Right ventricle myocardium inferior (tissue), 1 donor: ENCODE results near the gene C1R. TPM values are rescaled to one million over a fixed set of nuclear protein-coding genes. Genes with fewer than 3 reads are reported as not detected.

Experiments
- ATAC-seq: fragments of 200-7000 bp; cut with Tn5 transposase; one replicate; pipeline ENCODE4 v1.9.1; 2020; ENCODE audit warnings: mild to moderate bottlenecking, moderate library complexity
- DNase-seq: peaks from one replicate; pipeline ENCODE4 v3.0.0; 2021; ENCODE audit errors: missing footprints
- intact Hi-C: fragments of 100-400 bp; cut with DNase I; formaldehyde crosslinking; loops from one replicate; pipeline ENCODE4 v1.11.0; 2022
- total RNA-seq: library from RNA; stranded (reverse); fragmentation: NEBNext Ultra II Directional; extraction: Animal tissue kit (Norgen Biotek cat#: 25700); gene quantifications from one replicate; pipeline ENCODE4 v1.2.1, GENCODE V29; 2021
- donor health status: DM: no; HTN: yes; CAD: no; lungs with severe emphysema.

C1R gene
- total RNA-seq, 1 donor from 2014 or later, result 227 TPM

DNA sequence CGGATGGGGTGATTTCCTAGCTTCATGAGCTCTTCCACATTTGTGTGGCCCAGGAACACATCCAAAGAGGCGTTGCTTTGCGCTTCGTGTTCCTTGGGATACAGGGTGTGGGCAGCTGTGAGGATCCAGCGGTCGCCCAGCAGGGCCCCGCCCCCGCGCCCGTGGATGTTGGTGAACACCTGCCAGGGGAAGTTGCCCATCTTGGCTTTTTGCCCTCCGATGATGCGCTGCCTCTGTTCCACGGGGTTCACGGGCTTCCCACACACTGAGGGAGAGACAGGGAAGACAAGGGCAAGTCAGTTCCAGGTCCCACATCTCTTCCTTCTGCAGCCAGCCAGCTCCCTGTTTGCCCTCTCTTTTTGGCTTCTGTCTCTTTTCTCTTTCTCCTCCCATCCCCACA lies 11.2 kb downstream of the C1R start:
- intact Hi-C loops, result no loop called here
- ATAC-seq (no peak), DNase-seq (no peak)

- peak; percentile 26 for ATAC-seq
- intact Hi-C loops, result no loop called here
- DNase-seq, result no peak
These were observed 12.5 kb downstream of the C1R start for GRCh38 chr12:7079826-7080125.

DNA sequence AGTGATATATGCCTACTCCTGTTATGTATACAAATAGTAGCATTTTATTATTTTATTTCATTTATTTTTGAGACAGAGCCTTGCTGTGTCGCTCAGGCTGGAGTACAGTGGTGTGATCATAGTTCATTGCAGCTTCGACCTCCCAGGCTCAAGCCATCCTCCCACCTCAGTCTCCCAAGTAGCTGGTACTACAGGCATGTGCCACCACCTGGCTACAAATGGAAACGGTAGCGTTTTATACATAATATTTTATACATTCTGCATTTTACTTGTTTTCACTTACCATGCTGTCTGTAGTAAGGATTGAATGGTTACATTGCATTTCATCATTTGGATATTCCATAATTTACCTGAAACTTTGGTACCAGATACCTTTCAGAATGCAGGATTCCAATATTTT lies 14.1 kb downstream of the C1R start:
- intact Hi-C loops, result no loop called here
- ATAC-seq (no peak), DNase-seq (no peak)

- intact Hi-C loops, result no loop called here
- no peak for ATAC-seq
- no peak for DNase-seq
These were observed 15.8 kb downstream of the C1R start for GRCh38 chr12:7076493-7076892.

- ATAC-seq (no peak), DNase-seq (no peak)
- intact Hi-C loops, result no loop called here
These were observed 16.3 kb downstream of the C1R start for GRCh38 chr12:7075939-7076338.

DNA sequence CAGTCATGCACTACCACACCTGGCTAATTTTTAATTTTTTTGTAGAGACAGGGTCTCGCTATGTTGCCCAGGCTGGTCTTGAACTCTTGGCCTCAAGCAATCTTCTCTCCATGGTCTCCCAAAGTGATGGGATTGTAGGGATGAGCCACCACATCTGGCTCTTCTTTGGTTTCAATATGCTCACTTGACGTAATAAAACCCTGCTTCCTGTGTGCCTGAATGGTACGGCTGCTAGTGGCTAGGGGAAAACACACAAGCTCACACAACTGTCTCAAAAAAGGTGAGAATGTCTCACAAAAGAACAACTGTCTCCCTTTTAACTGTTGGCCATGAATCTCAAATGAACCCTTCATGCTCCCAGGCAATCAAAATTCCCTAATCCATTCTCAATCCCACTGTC lies 16.7 kb downstream of the C1R start:
- DNase-seq (no peak), ATAC-seq (no peak)

DNA sequence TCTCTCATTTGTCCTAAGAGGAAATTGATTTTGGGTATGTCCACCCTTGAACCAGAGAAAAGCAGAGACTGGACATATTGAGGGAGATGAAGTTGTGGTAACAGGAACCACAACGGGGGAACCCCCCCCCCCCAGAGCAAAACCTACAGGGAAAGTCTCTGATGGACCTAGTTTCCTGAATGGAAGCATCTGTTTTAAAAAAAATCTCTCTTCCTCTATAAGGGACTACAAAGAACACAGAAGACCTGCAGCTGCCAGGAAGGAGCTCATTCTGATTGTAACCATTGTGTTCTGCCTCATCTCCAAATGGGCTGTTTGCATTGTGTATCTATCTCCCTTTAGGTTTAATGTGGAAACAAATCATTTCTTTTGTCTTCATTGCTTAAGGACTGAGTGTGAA lies 18.3 kb downstream of the C1R start:
- intact Hi-C loops, result no loop called here
- ATAC-seq (no peak), DNase-seq (no peak)

More for the DNA sequence above, 16.7 kb downstream of the C1R start:
- intact Hi-C loops, result no loop called here

- ATAC-seq, result no peak
- DNase-seq, result no peak
- intact Hi-C loops, result no loop called here
These were observed 19.7 kb downstream of the C1R start for GRCh38 chr12:7072554-7072953.

GRCh38 chr12:7072035-7072434 lies 20.2 kb downstream of the C1R start:
- DNase-seq (no peak), ATAC-seq (no peak)
- intact Hi-C loops, result no loop called here

DNA sequence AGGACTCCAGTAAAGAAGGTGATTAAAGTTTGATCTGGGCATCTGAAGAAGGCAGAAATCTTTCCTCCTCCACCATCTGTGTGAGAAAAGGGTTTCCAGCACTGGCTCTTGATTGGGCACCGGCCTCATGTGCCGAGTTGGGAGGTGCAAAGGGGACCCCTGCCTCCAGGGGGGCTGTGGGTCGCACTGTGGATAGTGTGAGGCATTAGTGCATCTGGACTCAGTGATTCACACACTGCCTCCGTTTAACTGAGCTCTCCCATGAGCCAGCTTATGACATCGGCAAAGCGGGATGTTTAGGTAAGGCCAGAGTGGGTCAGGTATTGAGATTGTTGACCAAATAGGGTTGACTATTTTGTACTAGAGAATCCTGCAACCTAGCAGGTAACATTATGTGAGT lies 22.9 kb downstream of the C1R start:
- DNase-seq, result no peak
- intact Hi-C loops, result no loop called here
- ATAC-seq, result no peak

DNA sequence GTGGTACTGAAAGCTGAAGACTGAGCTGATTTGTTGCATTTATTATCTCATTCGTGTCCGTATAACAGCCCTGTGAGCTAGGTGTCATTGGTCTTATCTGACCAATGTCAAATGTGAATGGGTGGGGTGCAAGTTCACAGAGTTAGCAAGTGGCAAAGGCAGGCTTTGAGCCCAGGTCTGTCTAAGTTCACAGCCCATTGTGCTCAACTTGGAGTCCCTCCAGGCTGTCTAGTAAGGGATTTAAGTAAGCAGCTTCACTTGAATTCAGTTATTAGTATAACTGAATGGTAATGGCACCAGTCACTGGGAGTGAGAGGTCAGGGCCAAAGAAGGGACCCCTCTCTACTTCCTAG lies 23.3 kb downstream of the C1R start:
- ATAC-seq, result no peak
- intact Hi-C loops, result no loop called here
- DNase-seq, result no peak

- ATAC-seq, result peak; percentile 86
- intact Hi-C loops, result no loop called here
- no peak for DNase-seq
These were observed 23.8 kb downstream of the C1R start for GRCh38 chr12:7068240-7068993.

DNA sequence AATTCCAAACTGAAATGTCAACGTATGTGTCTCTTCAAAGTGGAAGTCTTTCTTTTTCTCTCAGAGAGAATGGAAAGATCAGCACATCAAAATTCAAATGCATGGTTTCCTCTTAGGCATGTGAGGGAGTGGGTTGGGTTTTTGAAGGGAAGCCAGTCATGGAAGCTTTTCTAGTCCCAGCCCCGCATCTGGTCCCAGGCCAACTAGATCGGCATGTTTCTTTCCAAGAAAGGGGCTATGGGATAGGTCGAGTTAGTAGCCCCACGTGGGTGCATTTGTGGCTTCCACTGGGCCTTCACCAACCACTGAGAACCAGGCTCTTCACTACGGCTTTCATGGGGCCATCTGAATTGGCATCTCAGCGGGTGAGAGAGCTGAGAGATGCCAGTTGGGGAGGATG lies 25.1 kb downstream of the C1R start:
- DNase-seq, result no peak
- no peak for ATAC-seq
- intact Hi-C loops, result no loop called here

GRCh38 chr12:7066596-7066995 lies 25.6 kb downstream of the C1R start:
- intact Hi-C loops, result no loop called here
- no peak for DNase-seq
- no peak for ATAC-seq

DNA sequence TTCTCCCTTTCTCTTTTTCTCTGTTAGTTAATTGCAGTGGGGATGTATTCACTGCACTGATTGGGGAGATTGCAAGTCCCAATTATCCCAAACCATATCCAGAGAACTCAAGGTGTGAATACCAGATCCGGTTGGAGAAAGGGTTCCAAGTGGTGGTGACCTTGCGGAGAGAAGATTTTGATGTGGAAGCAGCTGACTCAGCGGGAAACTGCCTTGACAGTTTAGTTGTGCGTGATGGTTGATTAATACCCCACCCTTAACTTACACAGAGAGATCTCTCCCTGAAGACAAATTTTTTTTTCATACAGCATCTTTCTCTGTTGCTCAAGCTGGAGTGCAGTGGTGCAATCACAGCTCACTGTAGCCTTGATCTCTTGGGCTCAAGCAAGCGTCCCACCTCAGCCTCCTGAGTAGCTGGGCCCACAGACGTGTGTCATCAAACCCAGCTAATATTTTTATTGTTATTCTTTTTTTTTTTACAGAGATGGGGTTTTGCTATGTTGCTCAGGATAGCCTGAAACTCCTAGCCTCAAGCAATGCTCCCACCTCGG lies 27.1 kb downstream of the C1R start:
- intact Hi-C loops, result no loop called here
- no peak for DNase-seq
- no peak for ATAC-seq

GRCh38 chr12:7064516-7064915 lies 27.7 kb downstream of the C1R start:
- DNase-seq (no peak), ATAC-seq (peak; percentile 18)
- intact Hi-C loops, result no loop called here

DNA sequence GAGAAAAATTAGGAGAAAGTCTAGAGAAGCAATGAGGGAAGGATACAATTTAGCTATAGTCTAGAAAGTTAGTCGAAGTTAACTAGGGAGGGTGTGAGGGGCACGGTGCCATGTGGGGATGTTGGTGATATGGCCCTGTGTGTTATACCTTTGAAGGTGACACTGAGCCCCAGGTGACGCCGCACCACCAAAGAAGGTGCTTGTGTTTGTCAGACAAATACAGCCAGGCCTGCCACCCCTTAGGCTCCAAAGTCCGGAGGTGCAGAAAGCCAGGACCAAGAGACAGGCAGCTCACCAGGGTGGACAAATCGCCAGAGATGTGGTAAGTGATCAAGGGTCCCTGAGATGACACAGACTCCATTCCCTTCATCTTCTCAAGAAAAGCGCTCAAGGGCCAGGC lies 30.6 kb downstream of the C1R start:
- intact Hi-C loops, result loop anchor here (2.0 kb wide), 1 partner anchor 47 kb away; the partner anchor contains the start of gene C1RL
- DNase-seq (no peak), ATAC-seq (no peak)

GRCh38 chr12:7061138-7061537 lies 31.1 kb downstream of the C1R start:
- DNase-seq, result no peak

GRCh38 chr12:7060353-7060954 lies 31.8 kb downstream of the C1R start, which contains the start of gene C1S:
Gene C1S (plus strand): TSS chr12:7060718. CDS start chr12:7061913, 1,195 bp downstream.
- peak; percentile 98 for ATAC-seq
- DNase-seq, result no peak
- intact Hi-C loops, result loop anchor here (1.0 to 2.0 kb wide), 2 partner anchors 32 to 48 kb away; partner anchors contain the start of genes C1R and C1RL

More at GRCh38 chr12:7061138-7061537, 31.1 kb downstream of the C1R start:
- ATAC-seq, result no peak
- intact Hi-C loops, result loop anchor here (2.0 kb wide), 1 partner anchor 48 kb away; the partner anchor contains the start of gene C1RL

- intact Hi-C loops, result loop anchor here (1.0 to 2.0 kb wide), 2 partner anchors 33 to 49 kb away; partner anchors contain the start of genes C1R and C1RL
- ATAC-seq, result no peak
- DNase-seq, result no peak
These were observed 32.5 kb downstream of the C1R start for GRCh38 chr12:7059780-7060179.
